Caco-2 (cell line): ENCODE measurements around the gene SYMPK. TPM values are rescaled to one million over a fixed set of nuclear protein-coding genes. Genes with fewer than 3 reads are reported as not detected.

ENCODE experiments used
- BruUV-seq: library from RNA; stranded (reverse); fragments of 400-500 nt; replicated peaks from 2 replicates; lab custom pipeline; 2021; lab: Mats Ljungman, UMichigan
- CTCF ChIA-PET: fragments of 300-600 bp; sonication (Branson Sonifier 250); formaldehyde crosslinking; loops from one replicate; lab custom pipeline; 2022; ENCODE audit warnings: antibody characterized with exemption; lab: Charles Lee
- POLR2A ChIA-PET: fragments of 300-600 bp; sonication (Branson Sonifier 250); formaldehyde crosslinking; loops from one replicate; lab custom pipeline; 2022; ENCODE audit warnings: antibody characterized with exemption; lab: Charles Lee
- DNase-seq, 2 experiments: peaks; one replicate each; pipeline versions ENCODE4 v3.0.0 to v3.0.0-alpha.2; 2020 to 2022
- H3K27me3 ChIP-seq: replicated peaks from 2 replicates; pipeline ENCODE4 v1.6.0; 2011; ENCODE audit warnings: low read length; ENCODE audit not compliant: control insufficient read depth, insufficient read depth
- H3K36me3 ChIP-seq: 2 replicates; pipeline ENCODE4 v1.5.1; 2011; ENCODE audit warnings: low read length; ENCODE audit not compliant: control insufficient read depth, insufficient read depth
- H3K4me1 ChIP-seq: fragments of 250-450 bp; sonication (Bioruptor Pico); 2 replicates; pipeline ENCODE4 v1.5.1; 2020; ENCODE audit warnings: mild to moderate bottlenecking
- H3K4me3 ChIP-seq: 2 replicates; pipeline ENCODE4 v1.5.1; 2011; ENCODE audit warnings: low read depth, mild to moderate bottlenecking, control low read depth, low read length
- H3K9me3 ChIP-seq: fragments of 250-450 bp; sonication (Bioruptor Pico); 2 replicates; pipeline ENCODE4 v1.5.1; 2020; ENCODE audit warnings: mild to moderate bottlenecking, moderate library complexity
- H3K27ac Mint-ChIP-seq: one replicate; pipeline ENCODE4 v1.8.0; 2022; ENCODE audit warnings: mixed read lengths; ENCODE audit not compliant: unreplicated experiment
- H3K27me3 Mint-ChIP-seq: one replicate; pipeline ENCODE4 v1.8.0; 2022; ENCODE audit warnings: mixed read lengths; ENCODE audit not compliant: insufficient read depth, unreplicated experiment
- H3K36me3 Mint-ChIP-seq: one replicate; pipeline ENCODE4 v1.8.0; 2022; ENCODE audit warnings: mild to moderate bottlenecking, mixed read lengths; ENCODE audit not compliant: insufficient read depth, unreplicated experiment
- H3K4me1 Mint-ChIP-seq: one replicate; pipeline ENCODE4 v1.8.0; 2022; ENCODE audit warnings: low read depth, mixed read lengths; ENCODE audit not compliant: unreplicated experiment
- H3K4me3 Mint-ChIP-seq: one replicate; pipeline ENCODE4 v1.8.0; 2022; ENCODE audit warnings: mild to moderate bottlenecking, moderate library complexity, mixed read lengths; ENCODE audit not compliant: unreplicated experiment
- H3K9me3 Mint-ChIP-seq: one replicate; pipeline ENCODE4 v1.8.0; 2022; ENCODE audit warnings: mixed read lengths; ENCODE audit not compliant: unreplicated experiment
- intact Hi-C: fragments of 100-400 bp; cut with micrococcal nuclease; formaldehyde crosslinking; loops from one replicate; pipeline ENCODE4 v1.10.0; 2022; ENCODE audit not compliant: unreplicated experiment
- total RNA-seq: library from RNA; stranded (reverse); gene quantifications from 2 replicates; pipeline ENCODE4 v1.2.3, GENCODE V29; 2022
- TF ChIP-seq, protein P1 (sequence below), 2 experiments: fragments of 200-600 bp in 1 of 2; IDR thresholded peaks; 1 replicate in 1 of 2; 2 replicates in 1 of 2; pipeline versions ENCODE4 v1.5.1 to v1.8.0; 2011 to 2022; ENCODE audit warnings: antibody characterized with exemption in 1 of 2, control low read depth in 1 of 2, inconsistent platforms in 1 of 2, low read depth in 1 of 2, low read length in 1 of 2, mild to moderate bottlenecking in 1 of 2, moderate library complexity in 1 of 2; ENCODE audit not compliant: insufficient read depth in 1 of 2, severe bottlenecking in 1 of 2, unreplicated experiment in 1 of 2

Gene SYMPK
- total RNA-seq, 1 experiment from 2014 or later: 81.8 TPM

DNA sequence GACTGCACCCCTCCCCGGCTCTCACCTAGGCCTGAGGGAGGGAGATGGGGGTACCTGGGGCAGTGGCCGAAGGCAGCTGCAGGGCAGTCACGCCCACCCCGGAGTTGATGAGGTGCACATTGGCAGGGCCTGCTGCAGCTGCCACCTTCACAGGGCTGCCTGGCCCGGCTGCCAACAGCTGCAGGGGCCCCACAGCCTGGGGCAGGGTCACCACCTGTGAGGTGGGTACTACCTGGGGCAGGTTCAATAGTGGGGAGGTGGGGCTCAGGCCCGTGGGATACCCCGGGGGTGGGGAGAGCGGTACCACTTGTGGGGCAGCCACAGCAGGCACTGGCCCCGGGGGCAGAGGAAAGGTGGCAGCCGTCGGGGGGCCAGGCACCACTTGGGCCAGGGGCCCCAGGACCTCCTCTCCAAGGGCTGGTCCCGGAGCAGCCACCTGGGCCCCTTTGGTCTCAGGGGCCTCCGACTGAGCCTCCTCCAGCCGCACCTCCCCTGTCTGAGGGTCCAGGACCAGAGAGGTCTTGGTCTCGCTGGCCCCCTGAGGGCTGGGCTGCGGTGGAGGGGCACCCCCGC is 96.6 kb downstream of the SYMPK start:
- POLR2A ChIA-PET: no interaction called here
- H3K27me3 ChIP-seq: no peaks in the 10 kb centered on the region
- H3K4me3 ChIP-seq: no peak overlapping the region; the same call in 1 of the 2 replicates
- no peaks in the 10 kb centered on the region for H3K36me3 ChIP-seq
- Mint-ChIP-seq H3K4me1 (peaks cover 14% of the 10 kb centered on the region), H3K4me3 (peak overlapping the region; percentile 97), H3K27me3 (no peaks in the 10 kb centered on the region), H3K27ac (no peak overlapping the region), H3K9me3 (no peaks in the 10 kb centered on the region), H3K36me3 (peaks cover 42% of the 10 kb centered on the region)
- no peak for DNase-seq
- intact Hi-C loops: no loop called here
- no peaks in the 10 kb centered on the region for H3K9me3 ChIP-seq
- peaks cover 6% of the 10 kb centered on the region for H3K4me1 ChIP-seq
- CTCF ChIA-PET: interaction anchor here (0.6 kb wide), 1 partner anchor 85 kb away, joined by 5 read pairs; no protein-coding TSS in a partner anchor
- BruUV-seq: no TSS peak
- TF ChIP-seq, protein P1, sequence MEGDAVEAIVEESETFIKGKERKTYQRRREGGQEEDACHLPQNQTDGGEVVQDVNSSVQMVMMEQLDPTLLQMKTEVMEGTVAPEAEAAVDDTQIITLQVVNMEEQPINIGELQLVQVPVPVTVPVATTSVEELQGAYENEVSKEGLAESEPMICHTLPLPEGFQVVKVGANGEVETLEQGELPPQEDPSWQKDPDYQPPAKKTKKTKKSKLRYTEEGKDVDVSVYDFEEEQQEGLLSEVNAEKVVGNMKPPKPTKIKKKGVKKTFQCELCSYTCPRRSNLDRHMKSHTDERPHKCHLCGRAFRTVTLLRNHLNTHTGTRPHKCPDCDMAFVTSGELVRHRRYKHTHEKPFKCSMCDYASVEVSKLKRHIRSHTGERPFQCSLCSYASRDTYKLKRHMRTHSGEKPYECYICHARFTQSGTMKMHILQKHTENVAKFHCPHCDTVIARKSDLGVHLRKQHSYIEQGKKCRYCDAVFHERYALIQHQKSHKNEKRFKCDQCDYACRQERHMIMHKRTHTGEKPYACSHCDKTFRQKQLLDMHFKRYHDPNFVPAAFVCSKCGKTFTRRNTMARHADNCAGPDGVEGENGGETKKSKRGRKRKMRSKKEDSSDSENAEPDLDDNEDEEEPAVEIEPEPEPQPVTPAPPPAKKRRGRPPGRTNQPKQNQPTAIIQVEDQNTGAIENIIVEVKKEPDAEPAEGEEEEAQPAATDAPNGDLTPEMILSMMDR (IDR thresholded peaks at IDR 0.05; ENCODE audit: insufficient read depth in 1 of 2, low read depth in 1 of 2, low read length in 1 of 2, severe bottlenecking in 1 of 2, unreplicated experiment in 1 of 2): no peak

DNA sequence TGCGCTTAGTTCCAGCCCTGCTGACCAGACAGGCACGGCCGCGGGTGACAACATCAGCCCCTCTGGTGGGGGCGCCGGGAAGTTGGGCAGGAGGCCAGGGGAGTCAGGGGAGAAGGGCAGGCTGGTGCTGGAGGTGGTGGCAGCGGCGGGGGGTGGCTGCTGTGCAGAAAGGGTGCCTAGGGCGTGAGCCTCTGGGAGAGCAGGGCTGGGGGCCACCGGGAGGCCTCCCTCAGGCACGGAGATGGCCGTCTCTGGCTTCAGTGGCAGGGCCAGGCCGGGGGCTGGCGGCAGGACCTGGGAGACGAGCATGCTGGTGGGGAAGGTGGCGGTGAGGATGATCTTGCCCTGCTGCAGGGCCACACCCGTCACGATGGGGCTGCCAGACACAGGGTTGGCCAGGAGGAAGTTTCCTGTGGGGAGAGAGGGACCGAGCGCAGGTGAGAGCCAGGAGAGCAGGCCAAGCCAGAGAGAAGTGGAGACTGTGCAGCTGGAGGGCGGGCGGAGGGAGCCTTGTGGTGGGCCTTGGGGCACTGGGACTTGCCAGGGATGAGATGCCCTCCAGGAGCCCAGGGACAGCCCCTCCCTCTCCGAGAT is 97.1 kb downstream of the SYMPK start:
- no peak for DNase-seq
- CTCF ChIA-PET: no interaction called here
- no peaks in the 10 kb centered on the region for H3K9me3 ChIP-seq
- Mint-ChIP-seq H3K4me3 (peak overlapping the region; percentile 59), H3K27me3 (no peaks in the 10 kb centered on the region), H3K36me3 (peaks cover 37% of the 10 kb centered on the region), H3K27ac (no peak overlapping the region), H3K4me1 (peaks cover 8% of the 10 kb centered on the region), H3K9me3 (no peaks in the 10 kb centered on the region)
- no peak overlapping the region for H3K4me3 ChIP-seq
- intact Hi-C loops: no loop called here
- no peaks in the 10 kb centered on the region for H3K36me3 ChIP-seq
- H3K27me3 ChIP-seq: no peaks in the 10 kb centered on the region
- H3K4me1 ChIP-seq: peaks cover 6% of the 10 kb centered on the region
- POLR2A ChIA-PET: no interaction called here
- no TSS peak for BruUV-seq
- TF ChIP-seq, protein P1 (IDR thresholded peaks at IDR 0.05; ENCODE audit: insufficient read depth in 1 of 2, low read depth in 1 of 2, low read length in 1 of 2, severe bottlenecking in 1 of 2, unreplicated experiment in 1 of 2): no peak

Other genes starting within 250 kb of the SYMPK start
- gene EML2, start 223.8 kb downstream of the SYMPK start, total RNA-seq: 33.9 and 38.8 TPM in 2 replicates
- 2.6 and 4.6 TPM in 2 replicates for gene GIPR, start 194.9 kb downstream of the SYMPK start, total RNA-seq
- 579 and 587 TPM in 2 replicates for gene SNRPD2, start 171.2 kb downstream of the SYMPK start, total RNA-seq
- gene QPCTL, start 170.5 kb downstream of the SYMPK start, total RNA-seq: 16.9 and 20.2 TPM in 2 replicates
- 31.0 and 37.0 TPM in 2 replicates for gene FBXO46, start 132.3 kb downstream of the SYMPK start, total RNA-seq
- not detected in 2 replicates for gene MEIOSIN, start 129.7 kb downstream of the SYMPK start, total RNA-seq
- gene SIX5, start 93.9 kb downstream of the SYMPK start, total RNA-seq: 23.7 and 28.6 TPM in 2 replicates
- 28.1 and 30.2 TPM in 2 replicates for gene DMPK, start 80.7 kb downstream of the SYMPK start, total RNA-seq
- gene DMWD, start 70.3 kb downstream of the SYMPK start, total RNA-seq: 72.4 and 76.3 TPM in 2 replicates
- gene RSPH6A, start 47.8 kb downstream of the SYMPK start, total RNA-seq: 0.23 and 0.30 TPM in 2 replicates
- 15.3 and 19.0 TPM in 2 replicates for gene FOXA3, start 1.2 kb upstream of the SYMPK start, total RNA-seq
- 27.6 and 29.2 TPM in 2 replicates for gene IRF2BP1, start 23.0 kb upstream of the SYMPK start, total RNA-seq
- 15.8 and 18.1 TPM in 2 replicates for gene MYPOP, start 39.5 kb upstream of the SYMPK start, total RNA-seq
- gene NANOS2, start 51.6 kb upstream of the SYMPK start, total RNA-seq: not detected in 2 replicates
- gene NOVA2, start 110.7 kb upstream of the SYMPK start, total RNA-seq: 0.05 TPM in 1 of 2 replicates, not detected in the other
- gene CCDC61, start 132.3 kb upstream of the SYMPK start, total RNA-seq: 17.1 and 21.1 TPM in 2 replicates
- not detected in 2 replicates for gene PGLYRP1, start 159.9 kb upstream of the SYMPK start, total RNA-seq
- gene IGFL4, start 177.9 kb upstream of the SYMPK start, total RNA-seq: 3.9 and 4.4 TPM in 2 replicates